ENCODE results near the gene NHSL2.

GRCh38 chrX:71895607-71896006 is 15.0 kb upstream of the NHSL2 start:
- TF ChIP-seq CTCF (IDR thresholded peaks at IDR 0.05), result no peak
- no peak for TF ChIP-seq EP300 (IDR thresholded peaks at IDR 0.05)
